Motor neuron (in vitro differentiated cells): ENCODE data around the gene BCO2. TPM values are rescaled to one million over a fixed set of nuclear protein-coding genes. Genes with fewer than 3 reads are reported as not detected.
"Not testable (repeated sequence)": the region's sequence is repeated elsewhere in the genome, so short reads cannot be mapped to it uniquely, and the experiment has no call there.

Experiments
- ATAC-seq, 8 experiments: fragments of 200-7000 bp; cut with Tn5 transposase; replicated peaks in 6 of 8; 2 replicates each; pipeline ENCODE4 v1.8.0; 2021; ENCODE audit warnings: mild to moderate bottlenecking in 8 of 8, moderate library complexity in 8 of 8
- H3K27ac ChIP-seq, 2 donors: fragments of 250-450 bp; sonication (Bioruptor Pico); 2 replicates each; pipeline ENCODE4 v1.9.0; 2021; ENCODE audit warnings: antibody characterized with exemption in 2 of 2, mild to moderate bottlenecking in 2 of 2, moderate library complexity in 1 of 2
- H3K4me1 ChIP-seq, 2 donors: fragments of 250-450 bp; sonication (Bioruptor Pico); replicated peaks in 1 of 2; 2 replicates each; pipeline ENCODE4 v1.6.1; 2021; ENCODE audit warnings: antibody characterized with exemption in 2 of 2, mild to moderate bottlenecking in 2 of 2, moderate library complexity in 1 of 2
- H3K4me3 ChIP-seq, 5 donors: fragments of 250-450 bp; sonication (Bioruptor Pico); 2 replicates each; pipeline ENCODE4 v1.9.0; 2021; ENCODE audit warnings: antibody characterized with exemption in 5 of 5, mild to moderate bottlenecking in 5 of 5, moderate library complexity in 4 of 5
- WGBS, 10 experiments: fragments of 450-650 bp; shearing (Covaris generic); methylation state at CpG; one replicate each; pipeline ENCODE4 v1.0.0; 2022; 5-methylcytosine and 5-hydroxymethylcytosine counted together
- in situ Hi-C, 9 experiments: fragments of 400-800 bp; cut with MboI; loops; one replicate each; pipeline ENCODE4 v1.15.0; 2021; ENCODE audit warnings: low sequenced_read_pairs in 9 of 9, low pct_unique_long_range_greater_than_20kb in 2 of 9; ENCODE audit not compliant: unreplicated experiment in 9 of 9
- total RNA-seq, 8 experiments: library from RNA; unstranded; fragments of 300-600 nt; gene quantifications; 2 replicates each; pipeline versions ENCODE4 v1.2.3 to v1.2.4, GENCODE V29; 2022

BCO2 gene
- total RNA-seq, 8 experiments from 2014 or later: 4.0 to 66.9 (median 11.2) TPM

DNA sequence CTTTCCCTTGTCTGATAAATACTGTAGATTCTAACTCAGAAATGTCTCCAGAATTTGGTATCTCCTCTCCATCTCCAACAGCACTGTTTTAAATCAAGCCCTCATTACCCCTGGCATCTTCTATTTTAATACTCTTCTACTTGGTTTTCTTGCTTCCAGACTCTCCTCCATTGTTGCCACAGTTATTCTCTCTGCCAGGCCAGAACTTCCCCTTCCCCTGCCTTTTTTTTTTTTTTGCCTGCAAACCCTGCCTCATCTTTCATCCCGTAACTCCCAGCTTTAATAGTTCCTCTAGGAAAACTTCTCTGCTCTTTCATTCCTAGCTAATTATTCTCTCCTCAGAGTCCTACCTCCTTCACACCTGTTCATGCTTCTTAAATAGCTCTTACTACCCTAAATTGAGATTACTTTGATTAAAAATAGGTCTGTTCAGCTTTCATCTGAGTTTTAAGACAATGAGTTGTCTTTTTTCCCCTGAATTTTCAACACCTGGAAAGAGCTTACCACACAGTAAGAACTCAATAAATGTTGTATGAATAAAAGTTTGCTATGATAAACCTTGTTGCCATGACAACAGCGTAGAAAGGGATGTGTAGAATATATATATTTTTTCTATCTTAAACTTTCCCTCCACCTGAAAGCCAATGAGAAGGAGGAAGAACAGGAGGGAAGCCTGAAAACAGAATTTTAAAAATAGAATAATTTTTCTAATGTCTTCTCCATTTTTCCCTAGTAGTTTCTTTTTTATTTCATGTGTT lies 15.0 kb upstream of the BCO2 start:
- H3K27ac ChIP-seq: no peak overlapping the region
- 0 to 100% (median 78%) methylated on average over 1 to 2 of the region's 2 CpGs; no CpG with 5 or more reads in 1 of the 10 experiments for WGBS, 10 experiments
- no peaks in the 10 kb centered on the region for H3K4me1 ChIP-seq
- in situ Hi-C loops: no loop called here
- no peak overlapping the region for H3K4me3 ChIP-seq
- no peak for ATAC-seq

DNA sequence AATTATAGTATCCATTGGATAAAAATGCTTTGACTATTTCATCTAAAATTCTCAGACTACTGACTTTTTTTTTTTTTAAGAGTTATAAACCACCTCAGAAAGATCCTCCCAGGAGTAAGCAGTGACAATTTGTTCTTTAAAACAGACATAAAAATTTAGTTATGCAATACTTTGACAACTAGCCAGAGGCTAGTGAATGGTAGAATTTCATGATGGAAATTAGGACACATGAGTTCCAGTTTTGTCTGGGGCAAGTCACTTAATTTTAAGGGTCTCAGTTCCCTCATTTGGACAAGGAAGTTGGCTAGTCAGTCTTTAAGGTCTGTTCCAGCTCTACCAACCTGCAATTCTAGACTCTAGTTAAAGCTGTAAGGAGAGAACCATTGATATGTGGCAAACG lies 14.3 kb upstream of the BCO2 start:
- in situ Hi-C loops: no loop called here
- H3K4me1 ChIP-seq: no peaks in the 10 kb centered on the region
- H3K27ac ChIP-seq: no peak overlapping the region
- ATAC-seq: no peak
- no peak overlapping the region for H3K4me3 ChIP-seq
- 40 to 100% (median 81%) methylated on average over 1 of the region's 1 CpG; no CpG with 5 or more reads in 4 of the 10 experiments for WGBS, 10 experiments

DNA sequence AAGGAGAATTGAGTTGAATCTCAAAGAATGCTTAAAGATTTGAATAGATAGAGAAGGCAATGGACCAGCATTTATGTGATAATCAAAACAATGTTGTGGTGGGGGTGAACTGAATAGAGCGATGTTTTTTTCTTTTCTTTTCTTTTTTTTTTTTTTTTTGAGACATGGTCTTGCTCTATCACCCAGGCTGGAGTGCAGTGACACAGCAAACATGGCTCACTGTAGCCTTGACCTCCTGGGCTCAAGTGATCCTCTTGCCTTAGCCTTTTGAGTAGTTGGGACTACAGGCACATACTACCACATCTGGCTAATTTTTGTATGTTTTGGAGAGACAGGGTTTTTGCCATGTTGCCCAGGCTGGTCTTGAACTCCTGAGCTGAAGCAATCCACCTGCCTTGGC lies 13.1 kb upstream of the BCO2 start:
- H3K4me1 ChIP-seq, H3K4me3 ChIP-seq, H3K27ac ChIP-seq, ATAC-seq, in situ Hi-C loops: not testable (repeated sequence)
- WGBS, 10 experiments: 50 to 86% (median 83%) methylated on average over 1 of the region's 1 CpG; no CpG with 5 or more reads in 4 of the 10 experiments

- in situ Hi-C loops: no loop called here
- no peak overlapping the region for H3K4me3 ChIP-seq
- H3K27ac ChIP-seq: no peak overlapping the region
- ATAC-seq: peak in 2 of 8 experiments; percentile 33 to 54
- H3K4me1 ChIP-seq: no peaks in the 10 kb centered on the region
- 43 to 100% (median 85%) methylated on average over 1 to 6 of the region's 6 CpGs for WGBS, 10 experiments
These were observed 12.4 kb upstream of the BCO2 start for GRCh38 chr11:112162761-112163546.

GRCh38 chr11:112163875-112164685 lies 11.2 kb upstream of the BCO2 start, which contains the start of gene IL18:
Gene IL18, minus strand, starts transcription at chr11:112164094. Its CDS starts 9,041 bp downstream, at chr11:112155053.
- in situ Hi-C loops: no loop called here
- H3K4me1 ChIP-seq: no peaks in the 10 kb centered on the region
- no peak within 1 kb of the TSS for H3K27ac ChIP-seq
- ATAC-seq: peak in 3 of 8 experiments; percentile 72 to 89 (median 80)
- WGBS, 10 experiments: 21 to 84% (median 72%) methylated on average over 4 to 11 of the region's 12 CpGs
- no peak within 1 kb of the TSS for H3K4me3 ChIP-seq

- Histone ChIP-seq H3K4me3 (no peak overlapping the region), H3K4me1 (no peaks in the 10 kb centered on the region), H3K27ac (no peak overlapping the region)
- no peak for ATAC-seq
- in situ Hi-C loops: no loop called here
- 63 to 96% (median 86%) methylated on average over 1 to 3 of the region's 3 CpGs for whole genome bisulfite sequencing, 10 experiments
These were observed 10.3 kb upstream of the BCO2 start for GRCh38 chr11:112165049-112165448.

GRCh38 chr11:112166562-112166961 lies 8.8 kb upstream of the BCO2 start:
- Histone ChIP-seq H3K4me3 (no peak overlapping the region), H3K4me1 (no peaks in the 10 kb centered on the region), H3K27ac (no peak overlapping the region)
- in situ Hi-C loops: no loop called here
- WGBS, 10 experiments: 11 to 100% (median 84%) methylated on average over 1 to 7 of the region's 8 CpGs
- peak in 1 of 8 experiments; percentile 42 for ATAC-seq

GRCh38 chr11:112167145-112167544 lies 8.2 kb upstream of the BCO2 start, which contains the start of gene TEX12:
Gene TEX12, plus strand, starts transcription at chr11:112167372. Its CDS starts 1,897 bp downstream, at chr11:112169269.
- WGBS, 10 experiments: 90 to 100% methylated on average over 2 to 3 of the region's 25 CpGs; no CpG with 5 or more reads in 8 of the 10 experiments
- in situ Hi-C loops: no loop called here
- Histone ChIP-seq H3K27ac (no peak within 1 kb of the TSS), H3K4me1 (no peaks in the 10 kb centered on the region), H3K4me3 (no peak within 1 kb of the TSS)
- no peak for ATAC-seq

- Histone ChIP-seq H3K4me3 (no peak overlapping the region), H3K4me1 (peaks cover 3 to 17% of the 10 kb centered on the region in 2 donors), H3K27ac (no peak overlapping the region)
- ATAC-seq: no peak
- in situ Hi-C loops: no loop called here
- WGBS, 10 experiments: 0 to 100% (median 75%) methylated on average over 1 to 2 of the region's 2 CpGs; no CpG with 5 or more reads in 1 of the 10 experiments
These were observed 2.8 kb upstream of the BCO2 start for GRCh38 chr11:112172362-112172994.

DNA sequence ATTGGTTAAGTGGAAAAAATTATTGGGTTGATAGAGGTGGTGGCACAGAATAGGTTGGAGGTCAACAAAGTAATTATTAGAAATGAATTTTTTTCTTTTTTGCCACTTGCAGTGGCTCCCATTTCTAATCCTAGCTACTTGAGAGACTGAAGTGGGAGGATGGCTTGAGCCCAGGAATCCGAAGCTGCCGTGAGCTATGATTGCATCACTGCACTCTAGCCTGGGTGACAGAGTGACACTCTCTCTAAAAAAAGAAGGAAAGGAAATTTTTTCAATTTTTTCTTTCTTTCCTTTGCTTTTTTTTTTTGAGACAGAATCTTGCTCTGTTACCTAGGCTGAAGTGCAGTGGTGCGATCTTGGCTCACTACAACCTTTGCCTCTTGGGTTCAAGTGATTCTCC lies 2.2 kb upstream of the BCO2 start:
- WGBS, 10 experiments: 56 to 100% (median 81%) methylated on average over 1 to 3 of the region's 3 CpGs; no CpG with 5 or more reads in 4 of the 10 experiments
- Histone ChIP-seq H3K4me3 (no peak overlapping the region), H3K27ac (no peak overlapping the region), H3K4me1 (peaks cover 6 to 22% of the 10 kb centered on the region in 2 donors)
- ATAC-seq: no peak
- in situ Hi-C loops: no loop called here

- 0 to 33% (median 0%) methylated on average over 1 to 2 of the region's 4 CpGs; no CpG with 5 or more reads in 2 of the 10 experiments for WGBS, 10 experiments
- peak; percentile 45 to 86 (median 82) for ATAC-seq
- Histone ChIP-seq H3K4me1 (peaks cover 6 to 30% of the 10 kb centered on the region in 2 donors), H3K27ac (peak overlapping the region; percentile 16 to 40), H3K4me3 (peak overlapping the region; percentile 39 to 53 (median 46))
- in situ Hi-C loops: no loop called here
These were observed 264 bp downstream of the BCO2 start for GRCh38 chr11:112175599-112175952.

DNA sequence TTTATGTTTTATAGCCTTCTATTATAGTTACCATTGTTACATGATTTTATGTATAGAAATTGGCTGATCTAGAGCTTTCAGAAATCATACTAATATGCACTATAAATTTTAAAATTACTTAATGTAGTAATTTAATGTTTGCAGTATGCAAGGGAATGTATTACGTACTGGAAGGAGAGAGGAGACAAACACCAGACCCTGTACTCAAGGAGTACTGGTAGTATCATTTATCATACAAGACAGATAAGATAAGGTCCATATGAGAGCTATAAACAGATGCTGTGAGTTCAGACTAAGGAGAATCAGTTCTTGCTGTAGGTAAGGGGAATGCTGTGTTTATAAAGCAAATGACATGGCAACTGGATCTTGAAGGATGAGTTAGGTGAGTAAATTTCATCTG lies 765 bp downstream of the BCO2 start:
- in situ Hi-C loops: no loop called here
- WGBS, 10 experiments: 0 to 100% (median 40%) methylated on average over 1 of the region's 1 CpG; no CpG with 5 or more reads in 3 of the 10 experiments
- Histone ChIP-seq H3K27ac (peak overlapping the region; percentile 16 to 40), H3K4me3 (peak overlapping the region; percentile 39 to 53 (median 46)), H3K4me1 (peaks cover 6 to 30% of the 10 kb centered on the region in 2 donors)
- peak in 2 of 8 experiments; percentile 6 to 31 for ATAC-seq
